NCI-H1694 treated with DMSO at 0.1 percent for 48 hours (cell line): ENCODE results near the gene CD55.
A peak's percentile ranks its signal among the peaks of the same experiment; 100 is the strongest.

ENCODE experiments used
- DNase-seq: peaks from one replicate; lab custom pipeline; 2025; lab: John Stamatoyannopoulos, UW

Gene CD55, protein sequence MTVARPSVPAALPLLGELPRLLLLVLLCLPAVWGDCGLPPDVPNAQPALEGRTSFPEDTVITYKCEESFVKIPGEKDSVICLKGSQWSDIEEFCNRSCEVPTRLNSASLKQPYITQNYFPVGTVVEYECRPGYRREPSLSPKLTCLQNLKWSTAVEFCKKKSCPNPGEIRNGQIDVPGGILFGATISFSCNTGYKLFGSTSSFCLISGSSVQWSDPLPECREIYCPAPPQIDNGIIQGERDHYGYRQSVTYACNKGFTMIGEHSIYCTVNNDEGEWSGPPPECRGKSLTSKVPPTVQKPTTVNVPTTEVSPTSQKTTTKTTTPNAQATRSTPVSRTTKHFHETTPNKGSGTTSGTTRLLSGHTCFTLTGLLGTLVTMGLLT

DNA sequence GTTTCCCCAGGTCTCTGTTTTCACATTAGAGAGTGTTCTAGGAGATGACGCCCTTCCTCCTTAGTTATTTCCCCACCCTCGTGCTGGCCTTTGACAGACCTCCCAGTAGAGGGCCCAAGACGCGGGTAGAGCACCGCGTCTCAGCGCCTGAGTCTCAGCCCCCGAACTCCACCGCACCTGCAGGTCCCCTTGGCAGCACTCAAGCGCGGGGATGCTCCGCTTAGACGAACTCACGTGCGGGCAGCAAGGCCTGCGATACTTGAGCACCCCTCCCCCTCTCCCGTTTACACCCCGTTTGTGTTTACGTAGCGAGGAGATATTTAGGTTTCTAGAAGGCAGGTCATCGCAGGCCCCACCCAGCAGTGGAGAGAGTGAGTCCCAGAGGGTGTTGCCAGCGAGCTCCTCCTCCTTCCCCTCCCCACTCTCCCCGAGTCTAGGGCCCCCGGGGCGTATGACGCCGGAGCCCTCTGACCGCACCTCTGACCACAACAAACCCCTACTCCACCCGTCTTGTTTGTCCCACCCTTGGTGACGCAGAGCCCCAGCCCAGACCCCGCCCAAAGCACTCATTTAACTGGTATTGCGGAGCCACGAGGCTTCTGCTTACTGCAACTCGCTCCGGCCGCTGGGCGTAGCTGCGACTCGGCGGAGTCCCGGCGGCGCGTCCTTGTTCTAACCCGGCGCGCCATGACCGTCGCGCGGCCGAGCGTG, at the start of gene CD55:
TSS of gene CD55 (plus strand) at position 600 of the 711 bp plus-strand sequence. CDS start at position 688, 88 bp downstream.
- peak; percentile 15 for DNase-seq

DNA sequence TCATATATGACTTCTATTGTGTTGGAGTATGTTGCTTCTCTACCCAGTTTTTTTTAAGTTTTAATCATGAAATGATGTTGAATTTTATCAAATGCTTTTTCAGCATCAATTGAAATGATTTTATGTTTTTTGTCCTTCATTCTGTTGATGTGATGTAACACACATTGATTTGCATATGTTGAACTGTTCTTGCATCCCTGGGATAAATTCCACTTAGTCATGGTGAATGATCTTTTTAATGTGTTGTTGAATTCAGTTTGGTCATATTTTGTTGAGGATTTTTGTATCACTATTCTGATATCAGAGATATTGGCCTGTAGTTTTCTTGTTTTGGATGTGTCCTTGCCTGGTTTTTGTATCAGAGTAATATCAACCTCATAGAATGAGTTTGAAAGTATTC, 46.6 kb upstream of the CD55 start:
- no peak for DNase-seq

DNA sequence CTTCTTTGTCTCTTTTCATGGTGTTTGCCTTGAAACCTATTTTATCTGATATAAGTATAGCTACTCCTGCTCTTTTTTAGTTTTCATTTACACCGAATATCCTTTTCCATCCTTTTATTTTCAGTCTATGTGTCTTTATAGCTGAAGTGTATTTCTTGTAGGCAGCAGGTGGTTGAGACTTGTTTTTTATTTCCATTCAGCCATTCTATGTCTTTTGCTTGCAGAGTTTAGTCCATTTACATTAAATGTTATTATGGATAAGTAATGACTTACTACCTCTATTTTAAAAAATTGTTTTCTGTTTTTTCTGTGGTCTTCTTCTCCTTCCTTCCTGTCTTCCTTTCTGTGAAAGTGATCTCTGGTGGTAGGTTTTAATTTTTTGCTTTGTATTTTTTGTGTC, 45.0 kb upstream of the CD55 start:
- no peak for DNase-seq

DNA sequence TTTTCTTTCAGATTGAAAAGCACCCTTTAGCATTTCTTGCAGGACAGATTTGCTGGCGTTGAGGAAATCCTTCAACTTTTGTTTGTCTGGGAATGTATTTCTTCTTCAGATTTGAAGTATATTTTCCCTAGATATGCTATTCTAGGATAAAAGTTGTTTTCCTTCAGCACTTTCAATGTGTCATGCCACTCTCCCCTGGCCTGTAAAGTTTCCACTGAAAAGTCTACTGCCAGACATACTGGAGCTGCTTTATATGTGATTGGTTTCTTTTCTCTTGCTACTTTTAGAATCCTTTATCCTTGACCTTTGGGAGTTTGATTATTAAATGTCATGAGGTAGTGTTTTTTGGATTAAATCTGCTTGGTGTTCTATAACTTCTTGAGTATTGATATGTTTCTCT, 44.2 kb upstream of the CD55 start:
- DNase-seq, result no peak

DNA sequence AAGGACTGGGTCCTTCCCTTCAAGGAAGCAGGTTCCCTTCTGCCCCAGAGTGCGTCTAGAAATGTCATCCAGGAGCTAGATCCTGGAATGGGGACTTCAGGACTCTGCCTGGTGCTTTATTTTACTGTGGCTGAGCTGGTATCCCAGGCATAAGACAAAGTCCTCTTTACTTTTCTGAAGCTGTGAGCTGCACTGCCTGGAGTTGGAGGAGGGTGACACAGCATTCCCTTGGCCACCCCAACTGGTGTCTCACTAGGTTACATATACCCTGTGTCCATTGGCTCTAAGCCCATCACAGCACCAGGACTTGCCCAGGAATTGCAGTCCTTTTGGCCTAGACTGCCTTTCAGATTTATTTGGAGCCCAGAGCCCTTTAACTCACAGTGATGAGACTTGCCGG, 41.8 kb upstream of the CD55 start:
- DNase-seq, result no peak

DNA sequence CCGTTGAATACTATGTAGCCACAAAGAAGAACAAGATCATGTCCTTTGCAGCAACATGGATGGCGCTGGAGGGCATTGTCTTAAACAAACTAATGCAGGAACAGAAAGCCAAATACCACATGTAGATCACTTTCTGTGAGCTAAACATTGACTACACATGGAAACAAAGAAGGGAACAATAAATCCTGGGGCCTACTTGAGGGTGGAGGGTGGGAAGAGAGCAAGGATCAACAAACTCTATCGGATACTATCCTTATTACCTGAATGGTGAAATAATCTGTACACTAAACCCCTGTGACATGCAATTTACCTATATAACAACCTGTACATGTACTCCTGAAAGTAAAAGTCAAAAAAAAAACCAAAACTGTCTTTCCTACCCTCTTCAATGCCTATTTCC, 40.8 kb upstream of the CD55 start:
- DNase-seq, result no peak

DNA sequence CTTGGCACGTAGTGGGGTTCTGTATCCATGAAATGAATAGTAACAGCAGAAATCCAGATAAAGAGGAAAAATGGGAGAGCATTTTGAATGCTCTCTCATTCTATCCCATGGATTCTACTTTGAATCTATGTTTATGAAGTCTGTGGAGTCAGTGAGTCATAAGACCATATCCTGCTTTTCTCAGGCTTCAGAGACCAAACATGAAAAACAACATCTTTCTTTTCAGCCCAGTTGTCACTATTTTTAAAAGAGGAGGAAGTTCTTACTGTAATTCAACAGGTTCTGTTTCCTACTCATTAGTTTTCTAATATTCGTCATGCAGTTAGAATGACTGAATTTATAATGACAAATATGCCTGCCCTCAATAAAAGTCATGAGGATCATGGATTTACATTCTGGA, 39.4 kb upstream of the CD55 start:
- no peak for DNase-seq

DNA sequence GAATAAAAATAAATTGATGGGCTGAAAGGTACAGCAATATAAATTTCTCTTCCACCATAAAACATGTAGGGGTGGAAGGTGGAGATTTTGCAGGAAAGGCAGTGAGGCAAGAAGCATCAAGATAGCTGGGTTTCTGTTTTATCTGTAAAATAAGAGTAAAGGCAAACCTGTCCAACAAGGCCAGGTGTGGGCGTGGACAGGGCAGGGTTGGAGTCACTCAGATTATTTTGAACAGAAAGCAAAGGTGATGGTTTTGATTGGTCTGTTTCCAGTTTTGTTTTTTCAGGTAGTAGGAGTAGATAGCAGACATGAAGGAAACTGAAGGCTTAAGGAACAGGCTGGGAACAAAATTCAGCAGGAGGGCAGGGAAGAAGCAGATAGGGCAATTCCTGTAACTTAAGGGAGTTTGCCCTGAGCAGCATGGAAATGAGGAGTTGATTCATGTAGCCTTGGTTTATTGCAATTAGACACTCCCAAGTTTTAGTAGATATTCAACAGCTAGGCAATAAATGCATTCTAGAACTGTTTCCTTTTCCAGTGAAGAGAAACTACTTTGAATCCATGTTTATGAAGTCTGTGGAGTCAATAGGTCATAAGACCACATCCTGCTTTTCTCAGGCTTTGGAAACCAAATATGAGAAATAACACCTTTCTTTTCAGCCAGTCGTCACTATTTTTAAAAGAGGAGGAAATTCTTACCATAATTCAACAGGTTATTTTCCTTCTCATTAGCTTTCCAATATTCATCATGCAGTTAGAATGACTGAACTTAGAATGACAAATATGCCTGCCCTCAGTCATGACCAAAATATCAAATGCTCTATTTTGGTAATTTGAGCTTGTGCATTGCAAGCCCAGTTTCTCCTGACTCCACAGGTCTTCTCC, 38.7 kb upstream of the CD55 start:
- DNase-seq, result no peak

DNA sequence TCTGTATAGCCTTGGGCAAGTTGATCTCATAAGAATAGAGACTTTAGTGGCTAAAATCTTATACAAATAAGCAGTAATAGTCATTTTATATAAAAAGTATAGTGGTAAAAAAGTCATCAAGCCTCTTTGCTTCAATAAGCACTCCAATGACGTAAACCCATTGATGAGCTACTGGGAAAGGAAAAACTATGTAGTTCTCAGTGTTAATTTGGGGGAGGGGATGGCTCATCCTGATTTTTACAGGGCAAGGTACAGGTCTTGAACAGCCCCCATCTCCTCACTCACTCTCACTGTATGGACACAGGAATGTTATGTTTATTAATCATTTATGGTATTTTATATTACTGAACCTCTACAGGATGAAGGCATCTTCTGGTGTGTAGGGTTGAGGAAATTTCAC, 38.1 kb upstream of the CD55 start:
- DNase-seq, result no peak

DNA sequence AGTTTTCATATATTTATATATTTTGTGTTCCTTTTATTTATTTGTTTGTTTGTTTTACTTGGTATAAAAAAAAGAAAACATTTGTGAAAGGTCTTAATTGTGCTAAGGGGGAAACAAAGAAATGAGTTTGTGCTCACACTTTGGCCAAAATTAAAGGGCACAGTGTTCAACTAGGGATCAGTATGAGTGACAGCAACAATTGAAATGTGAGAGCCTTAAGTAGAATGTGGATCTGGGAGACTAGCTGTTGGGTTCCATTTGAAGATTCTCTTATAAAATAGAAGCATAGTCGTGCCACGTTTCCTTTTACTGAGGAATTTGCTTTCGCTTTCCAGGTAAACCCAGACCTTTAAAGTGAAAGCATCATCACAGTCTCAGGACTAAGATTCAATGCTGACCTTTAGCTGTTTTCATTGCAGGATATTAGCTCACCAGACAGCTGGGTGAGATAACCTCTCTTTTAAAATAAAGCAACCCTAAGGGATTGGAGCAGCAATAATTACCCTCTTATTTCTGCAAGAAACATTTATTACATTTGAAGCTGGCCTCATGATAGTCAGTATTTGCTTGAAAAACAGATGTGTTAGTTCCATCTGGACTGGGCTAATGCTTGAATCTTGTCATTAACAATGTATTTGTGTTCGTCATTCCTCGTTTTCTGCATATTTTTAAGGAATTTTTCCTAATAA, 37.1 kb upstream of the CD55 start:
- no peak for DNase-seq

DNA sequence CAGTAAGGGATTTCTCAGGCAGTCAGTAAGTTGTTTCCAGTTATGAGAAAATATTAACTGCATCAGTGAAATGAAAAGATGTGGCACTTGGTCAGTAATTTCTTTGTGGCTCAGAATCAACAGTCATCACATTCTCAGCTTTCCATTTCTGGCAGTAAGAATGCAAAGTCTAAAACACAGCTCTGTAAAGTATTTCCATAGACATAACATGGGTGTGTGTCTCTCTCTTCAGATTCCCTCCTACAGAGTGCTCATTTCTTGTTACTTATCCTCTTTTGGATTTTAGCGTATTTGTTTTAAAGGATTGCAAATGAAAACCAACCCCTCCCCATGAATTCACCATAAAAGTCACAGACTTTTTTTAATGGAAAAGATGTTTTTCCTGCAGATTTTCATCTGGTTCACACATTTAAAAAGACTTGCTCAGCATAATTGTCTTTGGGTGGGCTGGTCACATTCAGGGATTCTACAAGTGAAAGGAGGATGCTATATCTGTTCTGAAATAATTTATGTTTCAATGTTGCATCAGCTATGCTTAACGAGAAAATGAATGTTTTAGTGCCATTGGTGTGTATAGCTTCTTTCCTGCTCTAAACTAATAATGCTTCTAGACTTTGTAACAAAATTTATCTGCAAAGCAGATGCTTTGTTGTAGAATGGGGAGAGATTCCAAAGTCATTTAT, 34.6 kb upstream of the CD55 start:
- no peak for DNase-seq

DNA sequence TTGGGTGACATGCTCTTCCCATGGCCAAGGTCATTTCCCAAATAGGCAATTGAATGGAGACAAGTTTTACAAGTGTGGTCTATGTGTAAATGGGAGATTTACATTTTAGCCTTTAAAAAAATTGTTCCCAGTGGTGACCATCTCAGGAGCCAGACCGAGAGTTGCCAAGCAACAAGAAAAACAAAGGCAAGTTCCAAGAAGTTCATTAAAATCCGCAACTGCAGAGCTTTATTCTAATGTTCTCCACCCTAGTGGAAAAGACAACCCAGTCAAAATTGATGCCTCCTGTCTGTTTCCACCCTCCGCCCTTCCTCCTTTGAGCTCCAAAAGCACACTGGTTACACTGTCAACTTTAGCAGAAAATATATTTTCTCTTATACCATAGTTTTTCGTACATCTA, 33.2 kb upstream of the CD55 start:
- no peak for DNase-seq

DNA sequence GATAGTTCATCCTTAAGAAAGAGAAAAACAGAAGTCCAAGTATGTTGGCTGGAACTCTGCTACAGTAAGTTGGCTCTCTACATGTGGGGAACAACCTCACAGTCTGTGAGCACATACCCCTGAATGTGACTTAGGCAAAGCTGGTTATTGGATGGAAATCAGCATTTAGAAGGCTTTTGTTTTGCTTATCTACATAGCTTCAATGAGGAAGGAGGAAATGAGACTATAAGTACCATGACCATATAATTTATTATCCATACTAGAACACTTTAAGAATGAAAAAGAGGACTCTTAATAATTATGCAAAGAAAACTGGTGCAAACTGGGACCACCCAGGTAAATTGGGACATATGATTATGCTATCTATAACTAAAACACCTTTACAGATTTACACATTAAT, 31.7 kb upstream of the CD55 start:
- no peak for DNase-seq

DNA sequence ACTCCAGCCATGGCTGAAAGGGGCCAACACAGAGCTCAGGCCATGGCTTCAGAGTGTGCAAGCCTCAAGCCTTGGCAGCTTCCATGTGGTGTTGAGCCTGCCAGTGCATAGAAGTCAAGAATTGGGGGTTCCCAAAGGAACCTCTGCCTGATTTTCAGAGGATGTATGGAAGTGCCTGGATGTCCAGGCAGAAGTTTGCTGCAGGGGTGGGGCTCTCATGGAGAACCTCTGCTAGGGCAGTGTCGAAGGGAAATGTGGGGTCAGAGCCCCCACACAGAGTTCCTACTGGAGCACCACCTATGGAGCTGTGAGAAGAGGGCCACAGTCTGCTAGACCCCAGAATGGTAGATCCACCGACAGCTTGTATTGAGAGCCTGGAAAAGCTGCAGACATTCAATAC, 29.8 kb upstream of the CD55 start:
- no peak for DNase-seq

DNA sequence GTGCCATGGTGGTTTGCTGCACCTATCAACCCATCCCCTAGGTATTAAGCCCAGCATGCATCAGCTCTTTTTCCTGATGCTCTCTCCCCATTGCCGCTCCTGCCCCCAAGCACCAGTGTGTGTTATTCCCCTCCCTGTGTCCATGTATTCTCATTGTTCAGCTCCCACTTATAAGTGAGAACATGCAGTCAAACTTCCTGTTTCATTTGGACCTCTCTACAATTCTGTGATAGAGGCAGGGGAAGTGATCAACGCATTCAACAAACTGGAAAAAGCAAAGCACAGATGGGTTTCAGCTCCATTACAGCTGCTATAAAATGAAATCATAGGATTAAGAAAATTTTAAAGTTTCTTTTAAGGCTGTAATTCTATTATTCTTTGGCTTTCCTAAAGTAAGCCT, 23.3 kb upstream of the CD55 start:
- no peak for DNase-seq

DNA sequence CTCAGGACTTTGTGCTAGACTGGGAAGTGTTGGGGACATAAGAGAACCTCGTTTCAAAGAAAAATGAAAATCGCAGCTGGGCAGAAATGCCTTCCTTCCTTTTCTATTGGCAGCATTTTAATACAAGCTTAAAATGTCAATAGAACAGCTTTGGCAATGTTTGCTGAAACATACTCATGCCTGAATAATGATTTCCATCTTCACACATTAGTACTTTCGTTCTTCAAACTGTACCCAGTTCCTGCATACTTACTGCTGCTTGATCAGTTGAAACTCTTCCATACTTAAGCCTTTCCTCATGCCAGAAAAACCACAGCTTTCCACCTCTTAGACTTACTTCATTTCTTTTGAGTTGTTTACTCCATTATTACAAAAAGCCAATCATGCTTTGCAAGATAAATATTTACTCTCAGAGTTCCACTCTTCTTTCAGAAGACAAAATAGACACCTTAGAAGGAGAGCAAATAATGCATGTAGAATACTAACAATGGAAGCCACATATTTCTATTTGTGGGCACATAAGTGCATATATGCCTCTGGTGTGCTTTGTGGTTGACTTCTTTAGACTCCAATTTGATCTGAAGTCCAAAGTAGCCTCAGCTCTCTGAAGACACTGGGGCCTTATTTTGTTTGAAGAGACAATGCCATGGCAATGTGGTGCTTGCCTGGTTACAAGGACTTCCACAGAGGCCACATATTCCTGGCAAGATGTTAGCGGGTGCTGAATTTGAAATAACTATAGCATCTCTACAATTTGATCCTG, 22.7 kb upstream of the CD55 start:
- DNase-seq, result no peak

DNA sequence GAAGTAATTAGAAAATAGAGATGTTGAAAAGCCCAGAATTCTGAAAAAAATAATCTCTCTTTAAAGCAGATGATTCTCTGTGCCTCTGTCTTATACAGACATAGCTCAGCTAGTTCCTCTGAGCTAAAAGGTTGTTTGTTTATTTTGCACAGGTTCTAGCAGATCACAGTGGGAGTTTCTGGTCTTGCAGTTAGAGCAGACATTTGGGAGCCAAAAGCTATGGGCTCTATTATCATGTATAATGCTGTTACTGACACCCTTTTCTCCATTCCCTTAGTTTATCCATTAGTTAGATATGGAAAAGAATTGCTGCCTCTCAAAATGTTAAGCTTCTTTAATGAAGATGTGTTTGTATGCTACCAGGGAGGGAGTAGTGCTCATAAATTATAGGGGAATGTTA, 20.5 kb upstream of the CD55 start:
- DNase-seq, result no peak

DNA sequence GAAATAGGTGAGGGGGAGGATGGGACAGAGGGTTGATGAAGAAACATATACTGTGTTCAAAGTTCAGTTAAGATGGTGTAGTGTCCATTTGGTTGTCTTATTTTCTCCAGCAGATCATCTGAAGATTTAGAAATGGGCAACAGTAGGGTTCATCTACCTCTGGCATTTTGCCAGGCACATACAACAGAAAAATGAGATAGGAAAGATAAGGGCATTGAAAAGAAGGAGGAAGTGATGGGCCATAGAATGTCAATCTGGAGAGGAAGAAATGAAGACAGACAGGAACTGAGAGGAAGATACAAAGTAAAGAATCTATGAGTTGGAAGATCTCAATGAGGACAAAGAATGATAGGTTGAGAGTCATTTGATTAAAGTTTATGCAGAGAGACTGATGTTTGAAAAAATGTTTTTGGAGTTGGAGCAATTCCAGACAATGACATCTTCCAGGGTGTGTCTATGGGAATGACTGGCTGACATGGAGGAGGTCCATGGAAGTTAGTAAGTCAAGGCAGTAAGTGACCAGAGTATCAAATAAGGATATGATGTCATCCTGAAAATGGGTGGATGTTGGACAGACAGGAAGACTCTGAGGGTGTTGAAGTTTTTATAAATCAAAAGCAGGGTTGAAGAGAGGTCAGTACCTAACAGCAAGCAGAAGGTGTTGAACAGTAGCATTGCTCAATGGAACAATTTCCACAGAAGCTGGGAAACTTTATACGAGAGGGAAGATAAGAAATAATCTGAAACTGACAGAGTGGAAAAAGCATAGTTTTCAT, 18.7 kb upstream of the CD55 start:
- no peak for DNase-seq

DNA sequence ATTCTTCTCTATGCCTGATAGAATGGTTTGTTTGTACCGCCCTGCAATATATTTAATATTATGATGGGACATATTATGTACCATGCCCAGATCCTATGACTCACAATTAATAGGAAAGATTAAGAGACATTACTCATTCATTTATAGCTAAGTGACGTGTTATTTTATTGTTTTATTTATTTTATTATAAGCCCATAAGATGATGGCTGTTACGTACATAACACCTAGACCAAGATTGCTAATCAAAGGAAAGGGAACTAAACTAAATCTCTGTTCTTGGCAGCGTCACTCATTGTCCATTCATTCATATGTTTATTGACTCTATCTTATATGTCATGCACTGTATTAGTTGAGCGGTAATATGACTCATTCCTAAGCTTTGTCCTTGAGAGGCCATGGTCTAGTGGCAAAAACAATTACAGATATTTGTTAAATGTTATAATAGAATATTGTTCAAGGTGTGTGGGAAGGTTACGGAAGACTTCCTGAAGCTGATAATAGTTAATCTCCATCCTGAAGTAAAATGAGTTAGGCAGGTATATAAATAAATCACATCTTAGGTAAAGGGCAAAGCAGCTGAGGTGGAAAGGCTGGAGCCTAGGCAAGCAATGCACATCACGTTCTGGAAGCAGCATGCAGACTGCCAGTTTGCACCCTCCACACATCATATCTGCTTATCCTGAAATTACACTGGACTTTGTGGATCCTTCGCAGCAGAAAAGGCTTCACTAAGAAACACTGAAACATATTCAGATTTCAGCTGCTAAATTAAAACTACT, 16.6 kb upstream of the CD55 start:
- no peak for DNase-seq
